Thyroid gland (tissue), 4 donors: ENCODE results near the gene RYR2.

Experiments
- POLR2A ChIP-seq, 2 donors: fragments of 450-650 bp; IDR thresholded peaks; one replicate each; pipeline ENCODE4 v1.6.1; 2017; ENCODE audit warnings: antibody characterized with exemption in 2 of 2, mild to moderate bottlenecking in 2 of 2, moderate library complexity in 1 of 2
- TF ChIP-seq, protein P1 (sequence below), 6 experiments: fragments of 200-600 bp in 3 of 6; fragments of 450-650 bp in 3 of 6; sonication (generic) in 3 of 6; IDR thresholded peaks; one replicate each; pipeline ENCODE4 v1.5.1; 2016 to 2019; ENCODE audit warnings: antibody characterized with exemption in 6 of 6, mild to moderate bottlenecking in 2 of 6, inconsistent platforms in 1 of 6, moderate library complexity in 1 of 6

DNA sequence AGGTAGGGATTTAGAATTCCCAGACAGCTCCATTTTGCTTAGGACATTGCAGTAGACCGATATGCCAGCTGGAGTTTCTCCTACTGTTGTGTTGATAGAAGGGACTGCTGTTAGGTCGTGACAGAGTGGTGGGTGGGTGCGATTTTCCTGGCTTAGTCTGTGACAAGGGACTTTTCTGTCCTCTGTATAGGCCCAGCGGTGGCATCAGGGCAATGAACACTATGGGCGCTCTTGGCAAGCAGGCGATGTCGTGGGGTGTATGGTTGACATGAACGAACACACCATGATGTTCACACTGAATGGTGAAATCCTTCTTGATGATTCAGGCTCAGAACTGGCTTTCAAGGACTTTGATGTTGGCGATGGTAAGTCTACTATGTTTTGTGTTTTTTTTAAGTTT, 527.0 kb downstream of the RYR2 start:
- no peak for TF ChIP-seq POLR2A (IDR thresholded peaks at IDR 0.05)
- TF ChIP-seq, protein P1, sequence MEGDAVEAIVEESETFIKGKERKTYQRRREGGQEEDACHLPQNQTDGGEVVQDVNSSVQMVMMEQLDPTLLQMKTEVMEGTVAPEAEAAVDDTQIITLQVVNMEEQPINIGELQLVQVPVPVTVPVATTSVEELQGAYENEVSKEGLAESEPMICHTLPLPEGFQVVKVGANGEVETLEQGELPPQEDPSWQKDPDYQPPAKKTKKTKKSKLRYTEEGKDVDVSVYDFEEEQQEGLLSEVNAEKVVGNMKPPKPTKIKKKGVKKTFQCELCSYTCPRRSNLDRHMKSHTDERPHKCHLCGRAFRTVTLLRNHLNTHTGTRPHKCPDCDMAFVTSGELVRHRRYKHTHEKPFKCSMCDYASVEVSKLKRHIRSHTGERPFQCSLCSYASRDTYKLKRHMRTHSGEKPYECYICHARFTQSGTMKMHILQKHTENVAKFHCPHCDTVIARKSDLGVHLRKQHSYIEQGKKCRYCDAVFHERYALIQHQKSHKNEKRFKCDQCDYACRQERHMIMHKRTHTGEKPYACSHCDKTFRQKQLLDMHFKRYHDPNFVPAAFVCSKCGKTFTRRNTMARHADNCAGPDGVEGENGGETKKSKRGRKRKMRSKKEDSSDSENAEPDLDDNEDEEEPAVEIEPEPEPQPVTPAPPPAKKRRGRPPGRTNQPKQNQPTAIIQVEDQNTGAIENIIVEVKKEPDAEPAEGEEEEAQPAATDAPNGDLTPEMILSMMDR (IDR thresholded peaks at IDR 0.05), result no peak
